ENCODE measurements around the gene SINHCAF. TPM values are rescaled to one million over a fixed set of nuclear protein-coding genes. Genes with fewer than 3 reads are reported as not detected.

The SINHCAF gene
- total RNA-seq, 4 donors from 2014 or later: 1.5 to 8.6 (median 2.8) TPM

DNA sequence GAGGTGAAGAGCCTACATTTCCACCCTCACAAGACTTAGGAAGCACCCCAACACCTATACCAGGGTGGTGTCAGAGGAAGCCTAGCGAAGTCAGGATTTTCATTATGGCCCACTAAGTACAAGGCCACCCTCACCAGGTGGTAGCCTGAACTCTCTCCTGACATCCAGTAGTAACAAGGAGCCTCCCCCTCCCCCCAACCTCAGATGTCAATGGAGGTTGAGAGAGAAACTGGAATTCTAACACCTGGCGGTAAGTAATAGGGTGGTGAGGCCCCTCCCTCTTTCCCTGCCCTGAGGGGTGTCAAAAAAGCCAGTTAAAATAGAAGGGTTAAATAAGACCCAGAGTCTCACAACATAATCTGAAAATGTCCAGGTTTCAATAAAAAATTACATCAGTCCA, 37.6 kb downstream of the SINHCAF start:
- H3K27me3 ChIP-seq: no peaks in the 10 kb centered on the region
- H3K9me3 ChIP-seq: no peaks in the 10 kb centered on the region
- no peaks in the 10 kb centered on the region for H3K4me1 ChIP-seq
- DNase-seq (no peak), ATAC-seq (no peak)
- H3K36me3 ChIP-seq: peaks cover 0 to 7% of the 10 kb centered on the region in 2 donors
- no peak overlapping the region for H3K4me3 ChIP-seq
- intact Hi-C loops (cut with DNase I; ENCODE audit: low total_unique reads): no loop called here
- TF ChIP-seq, protein P1, sequence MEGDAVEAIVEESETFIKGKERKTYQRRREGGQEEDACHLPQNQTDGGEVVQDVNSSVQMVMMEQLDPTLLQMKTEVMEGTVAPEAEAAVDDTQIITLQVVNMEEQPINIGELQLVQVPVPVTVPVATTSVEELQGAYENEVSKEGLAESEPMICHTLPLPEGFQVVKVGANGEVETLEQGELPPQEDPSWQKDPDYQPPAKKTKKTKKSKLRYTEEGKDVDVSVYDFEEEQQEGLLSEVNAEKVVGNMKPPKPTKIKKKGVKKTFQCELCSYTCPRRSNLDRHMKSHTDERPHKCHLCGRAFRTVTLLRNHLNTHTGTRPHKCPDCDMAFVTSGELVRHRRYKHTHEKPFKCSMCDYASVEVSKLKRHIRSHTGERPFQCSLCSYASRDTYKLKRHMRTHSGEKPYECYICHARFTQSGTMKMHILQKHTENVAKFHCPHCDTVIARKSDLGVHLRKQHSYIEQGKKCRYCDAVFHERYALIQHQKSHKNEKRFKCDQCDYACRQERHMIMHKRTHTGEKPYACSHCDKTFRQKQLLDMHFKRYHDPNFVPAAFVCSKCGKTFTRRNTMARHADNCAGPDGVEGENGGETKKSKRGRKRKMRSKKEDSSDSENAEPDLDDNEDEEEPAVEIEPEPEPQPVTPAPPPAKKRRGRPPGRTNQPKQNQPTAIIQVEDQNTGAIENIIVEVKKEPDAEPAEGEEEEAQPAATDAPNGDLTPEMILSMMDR (IDR thresholded peaks at IDR 0.05 in 4 of 5, conservative IDR thresholded peaks at IDR 0.05 in 1 of 5): no peak
- no peak for TF ChIP-seq POLR2A (IDR thresholded peaks at IDR 0.05)
- in situ Hi-C loops (cut with MboI; ENCODE audit: low sequenced_read_pairs in 4 of 4): no loop called here
- no peak overlapping the region for H3K27ac ChIP-seq

DNA sequence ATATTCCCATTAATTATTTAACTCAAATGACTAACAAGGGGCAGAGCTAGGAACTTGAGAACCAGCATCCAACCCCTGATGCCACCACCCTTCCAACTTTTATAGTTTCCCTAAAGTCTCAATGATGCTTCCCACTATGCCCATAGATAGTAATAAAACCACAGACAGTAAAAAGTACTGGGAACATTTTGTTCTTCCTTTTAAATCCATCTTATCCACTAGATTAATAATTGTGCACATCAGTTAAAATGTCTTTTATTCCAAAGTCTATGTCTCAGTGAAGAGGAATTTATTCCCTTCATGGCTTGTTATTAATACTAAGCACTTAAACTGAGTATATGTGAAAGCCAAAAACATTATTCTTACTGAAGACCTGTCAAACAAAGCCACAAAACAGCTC, 45.8 kb downstream of the SINHCAF start:
- in situ Hi-C loops (cut with MboI; ENCODE audit: low sequenced_read_pairs in 4 of 4) (no loop called here), intact Hi-C loops (cut with DNase I; ENCODE audit: low total_unique reads) (no loop called here)
- Histone ChIP-seq H3K36me3 (no peaks in the 10 kb centered on the region), H3K4me1 (no peaks in the 10 kb centered on the region), H3K27me3 (no peaks in the 10 kb centered on the region), H3K27ac (no peak overlapping the region), H3K9me3 (no peaks in the 10 kb centered on the region), H3K4me3 (no peak overlapping the region)
- ATAC-seq (no peak), DNase-seq (no peak)
- no peak for TF ChIP-seq POLR2A (IDR thresholded peaks at IDR 0.05)
- TF ChIP-seq, protein P1 (IDR thresholded peaks at IDR 0.05 in 4 of 5, conservative IDR thresholded peaks at IDR 0.05 in 1 of 5): no peak

DNA sequence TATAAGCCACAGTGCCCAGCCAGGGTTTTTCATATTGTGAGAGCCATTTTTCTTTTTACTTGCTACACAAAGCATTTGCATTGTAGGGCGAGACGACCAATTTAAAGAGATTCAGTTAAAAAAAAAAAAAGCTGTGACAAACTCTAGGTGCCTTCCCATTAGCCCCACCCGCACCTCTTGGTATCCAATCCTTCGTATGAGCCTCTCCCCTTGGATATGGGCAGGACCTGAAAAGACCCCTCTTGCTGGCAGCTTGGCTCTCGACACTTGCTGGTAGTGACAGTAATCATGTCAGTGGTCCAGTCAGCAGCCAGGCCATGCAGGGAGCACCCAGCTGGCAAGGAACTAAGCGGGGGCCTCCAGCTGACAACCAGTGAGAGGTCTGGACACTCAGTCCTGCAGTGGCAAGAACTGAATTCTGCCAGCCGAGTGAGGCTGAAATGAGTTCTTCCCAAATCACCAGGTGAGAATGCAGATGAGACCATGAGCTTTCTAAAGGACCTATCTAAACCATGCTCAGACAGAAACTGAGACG, 46.5 kb downstream of the SINHCAF start:
- H3K9me3 ChIP-seq: no peaks in the 10 kb centered on the region
- H3K27me3 ChIP-seq: no peaks in the 10 kb centered on the region
- in situ Hi-C loops (cut with MboI; ENCODE audit: low sequenced_read_pairs in 4 of 4) (loop anchor here in 1 of 4 donors (10.0 kb wide), 1 partner anchor 435 kb away; no protein-coding TSS in a partner anchor), intact Hi-C loops (cut with DNase I; ENCODE audit: low total_unique reads) (no loop called here)
- H3K27ac ChIP-seq: no peak overlapping the region
- DNase-seq (no peak), ATAC-seq (no peak)
- H3K4me3 ChIP-seq: no peak overlapping the region
- H3K36me3 ChIP-seq: no peaks in the 10 kb centered on the region
- TF ChIP-seq, protein P1 (IDR thresholded peaks at IDR 0.05 in 4 of 5, conservative IDR thresholded peaks at IDR 0.05 in 1 of 5): no peak
- no peak for TF ChIP-seq POLR2A (IDR thresholded peaks at IDR 0.05)
- no peaks in the 10 kb centered on the region for H3K4me1 ChIP-seq

DNA sequence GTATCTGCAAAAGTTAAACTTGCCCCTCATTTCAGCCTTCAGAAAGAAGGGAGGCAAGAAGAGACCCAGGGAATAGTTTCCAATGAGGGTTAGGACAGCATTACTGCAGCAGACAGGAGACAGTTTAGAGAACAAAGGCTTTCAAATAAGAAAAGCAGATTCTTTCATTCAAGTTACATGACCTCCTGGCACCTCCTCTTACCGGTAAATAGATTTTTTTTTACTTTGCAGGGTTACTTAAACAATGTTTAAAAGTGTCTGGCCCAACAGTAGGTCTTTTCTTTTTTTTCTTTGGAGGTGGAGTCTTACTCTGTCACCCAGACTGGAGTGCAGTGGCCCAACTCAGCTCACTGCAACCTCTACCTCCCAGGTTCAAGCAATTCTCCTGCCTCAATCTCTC, 47.1 kb downstream of the SINHCAF start:
- H3K36me3 ChIP-seq: no peaks in the 10 kb centered on the region
- no peak overlapping the region for H3K4me3 ChIP-seq
- no peak overlapping the region for H3K27ac ChIP-seq
- ATAC-seq (no peak), DNase-seq (no peak)
- intact Hi-C loops (cut with DNase I; ENCODE audit: low total_unique reads): no loop called here
- no peaks in the 10 kb centered on the region for H3K27me3 ChIP-seq
- no peaks in the 10 kb centered on the region for H3K9me3 ChIP-seq
- H3K4me1 ChIP-seq: no peaks in the 10 kb centered on the region
- TF ChIP-seq POLR2A (IDR thresholded peaks at IDR 0.05): no peak
- TF ChIP-seq, protein P1 (IDR thresholded peaks at IDR 0.05 in 4 of 5, conservative IDR thresholded peaks at IDR 0.05 in 1 of 5): no peak
- in situ Hi-C loops (cut with MboI; ENCODE audit: low sequenced_read_pairs in 4 of 4): loop anchor here in 1 of 4 donors (10.0 kb wide), 1 partner anchor 434 kb away; no protein-coding TSS in a partner anchor

DNA sequence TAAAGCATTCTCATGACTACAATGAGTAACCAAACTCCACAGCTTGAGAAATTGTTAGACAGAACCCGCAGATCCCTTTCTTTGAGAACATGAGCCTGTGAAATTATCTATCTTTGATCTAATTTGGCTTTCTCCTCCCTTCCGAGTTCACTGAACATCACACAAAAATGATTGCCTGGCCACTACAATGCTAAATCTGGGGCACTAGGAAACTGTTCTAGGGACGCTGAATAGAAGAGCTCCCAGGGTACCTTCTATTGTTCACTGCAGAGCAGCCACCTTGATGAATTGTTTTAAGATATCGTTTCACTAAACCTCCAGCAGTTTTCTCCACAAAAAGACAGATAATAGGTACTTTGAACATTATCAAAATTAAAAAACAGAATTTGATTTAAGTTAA, 47.5 kb downstream of the SINHCAF start:
- TF ChIP-seq POLR2A (IDR thresholded peaks at IDR 0.05): no peak
- TF ChIP-seq, protein P1 (IDR thresholded peaks at IDR 0.05 in 4 of 5, conservative IDR thresholded peaks at IDR 0.05 in 1 of 5): no peak
- intact Hi-C loops (cut with DNase I; ENCODE audit: low total_unique reads): no loop called here

More for the DNA sequence above, 47.5 kb downstream of the SINHCAF start:
- no peaks in the 10 kb centered on the region for H3K9me3 ChIP-seq
- no peak for DNase-seq
- no peaks in the 10 kb centered on the region for H3K36me3 ChIP-seq
- no peaks in the 10 kb centered on the region for H3K4me1 ChIP-seq
- in situ Hi-C loops (cut with MboI; ENCODE audit: low sequenced_read_pairs in 4 of 4): loop anchor here in 1 of 4 donors (10.0 kb wide), 1 partner anchor 434 kb away; no protein-coding TSS in a partner anchor
- no peak for ATAC-seq
- no peak overlapping the region for H3K27ac ChIP-seq
- no peaks in the 10 kb centered on the region for H3K27me3 ChIP-seq
- H3K4me3 ChIP-seq: no peak overlapping the region

Data from gastrocnemius medialis (tissue), 4 donors.